ENCODE measurements around the gene SPATS1. TPM values are rescaled to one million over a fixed set of nuclear protein-coding genes. Genes with fewer than 3 reads are reported as not detected.
"Not testable (repeated sequence)": the region's sequence is repeated elsewhere in the genome, so short reads cannot be mapped to it uniquely, and the experiment has no call there.

SPATS1 gene
- total and polyA plus RNA-seq, 2 donors (not counting 1 experiment from before 2014, with no cell fraction given), result not detected

- H3K36me3 ChIP-seq (replicated peaks in 1 of 2; ENCODE audit: control extremely low read depth in 1 of 2, control insufficient read depth in 1 of 2, extremely low read depth in 1 of 2, insufficient read depth in 2 of 2, low read length in 1 of 2), result peaks cover 0 to 4% of the 10 kb centered on the region in 2 experiments
- H3K4me1 Mint-ChIP-seq, result peaks cover 16% of the 10 kb centered on the region
- POLR2A ChIA-PET, result no interaction called here
- peaks cover 0 to 6% (median 0%) of the 10 kb centered on the region in 3 donors for H3K9me3 ChIP-seq (ENCODE audit: control extremely low read depth in 1 of 3, control insufficient read depth in 2 of 3, insufficient read depth in 1 of 3, low read length in 2 of 3)
- no peak overlapping the region for H3K4me3 ChIP-seq (ENCODE audit: control extremely low read depth in 1 of 5, extremely low read depth in 1 of 5, insufficient read depth in 1 of 5, low read depth in 2 of 5, low read length in 4 of 5)
- H3K4me2 ChIP-seq (replicated peaks; ENCODE audit: low read depth, low read length, poor library complexity, severe bottlenecking), result no peak overlapping the region
- H3K27me3 ChIP-seq (replicated peaks in 1 of 4; ENCODE audit: control extremely low read depth in 1 of 4, control insufficient read depth in 3 of 4, insufficient read depth in 4 of 4, low read length in 3 of 4), result peaks cover 0 to 12% (median 9%) of the 10 kb centered on the region in 4 experiments
- DNase-seq, result no peak
- ATAC-seq (ENCODE audit: low read depth), result no peak
- no peaks in the 10 kb centered on the region for H4K20me1 ChIP-seq (ENCODE audit: control insufficient read depth, insufficient read depth, low read length, poor library complexity, severe bottlenecking)
- no peak overlapping the region for H3K4me3 Mint-ChIP-seq
- TF ChIP-seq EZH2 (IDR thresholded peaks at IDR 0.05; ENCODE audit: borderline replicate concordance, insufficient read depth, low read depth, low read length, poor library complexity, severe bottlenecking) (no peak), CTCF (IDR thresholded peaks at IDR 0.05) (no peak)
- H3K27me3 Mint-ChIP-seq, result peaks cover 31% of the 10 kb centered on the region
- H3K9me3 Mint-ChIP-seq (ENCODE audit: insufficient read depth), result no peaks in the 10 kb centered on the region
- H3K27ac Mint-ChIP-seq, result no peak overlapping the region
- H2AFZ ChIP-seq (ENCODE audit: insufficient read depth, low read depth, low read length, poor library complexity, severe bottlenecking), result no peak overlapping the region
- intact Hi-C loops (cut with micrococcal nuclease), result no loop called here
- no peak overlapping the region for H3K27ac ChIP-seq (ENCODE audit: low read length in 2 of 2)
- peaks cover 7 to 9% of the 10 kb centered on the region in 2 donors for H3K4me1 ChIP-seq (ENCODE audit: control insufficient read depth in 2 of 2, insufficient read depth in 2 of 2, low read length in 2 of 2)
- CTCF ChIA-PET, result interaction anchor here (1.0 kb wide), 1 partner anchor 22 kb away, joined by 3 read pairs; no protein-coding TSS in a partner anchor
- H3K79me2 ChIP-seq (ENCODE audit: control insufficient read depth, insufficient read depth, low read length), result peaks cover 14% of the 10 kb centered on the region
- no peak overlapping the region for H3K9ac ChIP-seq (ENCODE audit: low read length)
- 67% methylated on average over 1 of the region's 12 CpGs for WGBS (ENCODE audit: insufficient coverage)
Observed at GRCh38 chr6:44316481-44316880, 26.0 kb upstream of the SPATS1 start.

GRCh38 chr6:44317136-44317631 is 25.3 kb upstream of the SPATS1 start:
- intact Hi-C loops (cut with micrococcal nuclease), result not testable (repeated sequence)

More at GRCh38 chr6:44317136-44317631, 25.3 kb upstream of the SPATS1 start:
- DNase-seq; H3K27ac ChIP-seq (ENCODE audit: low read length in 2 of 2); H3K9ac ChIP-seq (ENCODE audit: low read length); POLR2A ChIA-PET; H3K4me3 ChIP-seq (ENCODE audit: control extremely low read depth in 1 of 5, extremely low read depth in 1 of 5, insufficient read depth in 1 of 5, low read depth in 2 of 5, low read length in 4 of 5); H3K4me1 ChIP-seq (ENCODE audit: control insufficient read depth in 2 of 2, insufficient read depth in 2 of 2, low read length in 2 of 2); H3K36me3 ChIP-seq (replicated peaks in 1 of 2; ENCODE audit: control extremely low read depth in 1 of 2, control insufficient read depth in 1 of 2, extremely low read depth in 1 of 2, insufficient read depth in 2 of 2, low read length in 1 of 2); H3K79me2 ChIP-seq (ENCODE audit: control insufficient read depth, insufficient read depth, low read length); H3K4me1 Mint-ChIP-seq; H3K9me3 ChIP-seq (ENCODE audit: control extremely low read depth in 1 of 3, control insufficient read depth in 2 of 3, insufficient read depth in 1 of 3, low read length in 2 of 3); H3K4me3 Mint-ChIP-seq; H3K4me2 ChIP-seq (replicated peaks; ENCODE audit: low read depth, low read length, poor library complexity, severe bottlenecking); H3K9me3 Mint-ChIP-seq (ENCODE audit: insufficient read depth); H3K27ac Mint-ChIP-seq; H2AFZ ChIP-seq (ENCODE audit: insufficient read depth, low read depth, low read length, poor library complexity, severe bottlenecking); ATAC-seq (ENCODE audit: low read depth); H4K20me1 ChIP-seq (ENCODE audit: control insufficient read depth, insufficient read depth, low read length, poor library complexity, severe bottlenecking): not testable (repeated sequence)
- CTCF ChIA-PET, result interaction anchor here (1.0 kb wide), 1 partner anchor 22 kb away, joined by 3 read pairs; no protein-coding TSS in a partner anchor
- peaks cover 0 to 12% (median 9%) of the 10 kb centered on the region in 4 experiments for H3K27me3 ChIP-seq (replicated peaks in 1 of 4; ENCODE audit: control extremely low read depth in 1 of 4, control insufficient read depth in 3 of 4, insufficient read depth in 4 of 4, low read length in 3 of 4)
- peaks cover 31% of the 10 kb centered on the region for H3K27me3 Mint-ChIP-seq
- 82% methylated on average over 5 of the region's 9 CpGs for WGBS (ENCODE audit: insufficient coverage)
